ENCODE results near the gene DCAF12.
A peak's percentile ranks its signal among the peaks of the same experiment; 100 is the strongest.

The DCAF12 gene

GRCh38 chr9:34158362-34158869 lies 31.9 kb upstream of the DCAF12 start:
- H3K4me3 ChIP-seq (ENCODE audit: low read length), result no peak overlapping the region
- TF ChIP-seq, protein P1, sequence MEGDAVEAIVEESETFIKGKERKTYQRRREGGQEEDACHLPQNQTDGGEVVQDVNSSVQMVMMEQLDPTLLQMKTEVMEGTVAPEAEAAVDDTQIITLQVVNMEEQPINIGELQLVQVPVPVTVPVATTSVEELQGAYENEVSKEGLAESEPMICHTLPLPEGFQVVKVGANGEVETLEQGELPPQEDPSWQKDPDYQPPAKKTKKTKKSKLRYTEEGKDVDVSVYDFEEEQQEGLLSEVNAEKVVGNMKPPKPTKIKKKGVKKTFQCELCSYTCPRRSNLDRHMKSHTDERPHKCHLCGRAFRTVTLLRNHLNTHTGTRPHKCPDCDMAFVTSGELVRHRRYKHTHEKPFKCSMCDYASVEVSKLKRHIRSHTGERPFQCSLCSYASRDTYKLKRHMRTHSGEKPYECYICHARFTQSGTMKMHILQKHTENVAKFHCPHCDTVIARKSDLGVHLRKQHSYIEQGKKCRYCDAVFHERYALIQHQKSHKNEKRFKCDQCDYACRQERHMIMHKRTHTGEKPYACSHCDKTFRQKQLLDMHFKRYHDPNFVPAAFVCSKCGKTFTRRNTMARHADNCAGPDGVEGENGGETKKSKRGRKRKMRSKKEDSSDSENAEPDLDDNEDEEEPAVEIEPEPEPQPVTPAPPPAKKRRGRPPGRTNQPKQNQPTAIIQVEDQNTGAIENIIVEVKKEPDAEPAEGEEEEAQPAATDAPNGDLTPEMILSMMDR (conservative IDR thresholded peaks at IDR 0.05; ENCODE audit: low read depth, low read length), result no peak
- peak; percentile 93 for DNase-seq (ENCODE audit: low read depth)

DNA sequence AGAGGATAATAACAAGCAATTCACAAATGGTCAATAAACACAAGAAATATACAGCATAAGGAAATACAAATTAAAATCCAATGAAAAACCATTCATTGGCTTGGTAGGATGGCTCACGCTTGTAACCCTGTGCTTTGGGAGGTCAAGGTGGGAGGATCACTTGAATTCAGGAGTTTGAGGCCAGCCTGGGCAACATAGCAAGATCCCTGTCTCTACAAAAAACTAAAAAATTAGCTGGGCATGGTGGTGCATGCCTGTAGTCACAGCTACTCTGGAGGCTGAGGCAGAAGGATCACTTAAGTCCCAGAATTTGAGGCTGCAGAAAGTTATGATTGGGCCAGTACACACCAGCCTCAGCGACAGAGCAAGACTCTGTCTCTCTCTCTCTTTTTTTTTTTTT lies 31.4 kb upstream of the DCAF12 start:
- H3K4me3 ChIP-seq (ENCODE audit: low read length), result no peak overlapping the region
- no peak for DNase-seq (ENCODE audit: low read depth)
- TF ChIP-seq, protein P1 (conservative IDR thresholded peaks at IDR 0.05; ENCODE audit: low read depth, low read length), result no peak

- no peak for DNase-seq (ENCODE audit: low read depth)
- TF ChIP-seq, protein P1 (conservative IDR thresholded peaks at IDR 0.05; ENCODE audit: low read depth, low read length), result no peak
- no peak overlapping the region for H3K4me3 ChIP-seq (ENCODE audit: low read length)
These were observed 30.8 kb upstream of the DCAF12 start for GRCh38 chr9:34157318-34157717.

DNA sequence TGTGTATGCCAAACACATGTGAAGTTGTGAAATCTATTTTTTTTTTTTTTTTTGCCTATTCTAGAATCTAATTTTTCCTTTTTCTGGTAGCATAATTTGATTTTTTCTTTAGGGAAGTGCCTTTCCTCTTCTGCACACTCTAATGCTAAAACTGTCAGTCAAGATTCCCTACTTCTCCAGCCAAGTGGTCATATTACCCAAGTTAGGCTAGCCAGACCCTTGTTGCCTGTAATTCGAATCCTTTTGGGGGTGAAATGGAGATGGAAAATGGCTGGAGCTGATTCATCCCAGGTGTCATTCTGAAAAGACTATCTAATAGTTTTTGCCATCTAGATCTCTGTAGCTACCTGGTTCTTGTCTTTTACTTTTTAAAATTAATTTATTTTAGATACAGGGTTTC lies 27.6 kb upstream of the DCAF12 start:
- TF ChIP-seq, protein P1 (conservative IDR thresholded peaks at IDR 0.05; ENCODE audit: low read depth, low read length), result no peak
- no peak overlapping the region for H3K4me3 ChIP-seq (ENCODE audit: low read length)
- DNase-seq (ENCODE audit: low read depth), result no peak

GRCh38 chr9:34151398-34151797 lies 24.9 kb upstream of the DCAF12 start:
- no peak overlapping the region for H3K4me3 ChIP-seq (ENCODE audit: low read length)
- TF ChIP-seq, protein P1 (conservative IDR thresholded peaks at IDR 0.05; ENCODE audit: low read depth, low read length), result no peak
- DNase-seq (ENCODE audit: low read depth), result no peak

- H3K4me3 ChIP-seq (ENCODE audit: low read length), result no peak overlapping the region
- DNase-seq (ENCODE audit: low read depth), result no peak
- TF ChIP-seq, protein P1 (conservative IDR thresholded peaks at IDR 0.05; ENCODE audit: low read depth, low read length), result no peak
These were observed 18.7 kb upstream of the DCAF12 start for GRCh38 chr9:34145165-34145564.

- H3K4me3 ChIP-seq (ENCODE audit: low read length), result no peak overlapping the region
- DNase-seq (ENCODE audit: low read depth), result no peak
- TF ChIP-seq, protein P1 (conservative IDR thresholded peaks at IDR 0.05; ENCODE audit: low read depth, low read length), result no peak
These were observed 16.6 kb upstream of the DCAF12 start for GRCh38 chr9:34143116-34143515.
